HL-60 (cell line): ENCODE data around the gene SCGB1D1.

Experiments
- GABPA ChIP-seq: IDR thresholded peaks from 2 replicates; pipeline ENCODE4 v1.6.1; 2012; ENCODE audit warnings: low read depth
- POLR2AphosphoS5 ChIP-seq: IDR thresholded peaks from 2 replicates; pipeline ENCODE4 v1.6.1; 2012; ENCODE audit warnings: low read depth
- TF ChIP-seq, protein P1 (sequence below): IDR thresholded peaks from one replicate; pipeline ENCODE4 v1.5.1; 2011; ENCODE audit warnings: low read length, control low read depth, inconsistent platforms; ENCODE audit not compliant: insufficient read depth
- TF ChIP-seq, protein P2 (sequence below): IDR thresholded peaks from 2 replicates; pipeline ENCODE4 v1.6.1; 2012; ENCODE audit warnings: low read depth; ENCODE audit not compliant: insufficient replicate concordance

DNA sequence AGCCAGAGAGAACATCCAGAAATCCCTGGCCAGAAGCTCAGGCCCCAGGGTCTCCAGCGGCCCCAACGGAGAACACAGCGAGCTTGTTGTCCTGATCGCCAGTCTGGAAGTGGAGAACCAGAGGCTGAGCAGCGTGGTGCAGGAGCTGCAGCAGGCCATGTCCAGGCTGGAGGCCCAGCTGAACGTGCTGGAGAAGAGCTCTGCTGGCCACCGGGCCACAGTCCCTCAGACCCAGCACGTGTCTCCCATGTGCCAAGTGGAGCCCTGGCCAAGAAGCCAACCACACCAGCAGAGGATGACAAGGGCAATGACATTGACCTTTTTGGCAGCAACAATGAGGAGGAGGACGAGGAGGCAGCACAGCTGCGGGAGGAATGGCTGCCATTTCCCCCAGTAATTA is 20.6 kb upstream of the SCGB1D1 start:
- TF ChIP-seq, protein P1, sequence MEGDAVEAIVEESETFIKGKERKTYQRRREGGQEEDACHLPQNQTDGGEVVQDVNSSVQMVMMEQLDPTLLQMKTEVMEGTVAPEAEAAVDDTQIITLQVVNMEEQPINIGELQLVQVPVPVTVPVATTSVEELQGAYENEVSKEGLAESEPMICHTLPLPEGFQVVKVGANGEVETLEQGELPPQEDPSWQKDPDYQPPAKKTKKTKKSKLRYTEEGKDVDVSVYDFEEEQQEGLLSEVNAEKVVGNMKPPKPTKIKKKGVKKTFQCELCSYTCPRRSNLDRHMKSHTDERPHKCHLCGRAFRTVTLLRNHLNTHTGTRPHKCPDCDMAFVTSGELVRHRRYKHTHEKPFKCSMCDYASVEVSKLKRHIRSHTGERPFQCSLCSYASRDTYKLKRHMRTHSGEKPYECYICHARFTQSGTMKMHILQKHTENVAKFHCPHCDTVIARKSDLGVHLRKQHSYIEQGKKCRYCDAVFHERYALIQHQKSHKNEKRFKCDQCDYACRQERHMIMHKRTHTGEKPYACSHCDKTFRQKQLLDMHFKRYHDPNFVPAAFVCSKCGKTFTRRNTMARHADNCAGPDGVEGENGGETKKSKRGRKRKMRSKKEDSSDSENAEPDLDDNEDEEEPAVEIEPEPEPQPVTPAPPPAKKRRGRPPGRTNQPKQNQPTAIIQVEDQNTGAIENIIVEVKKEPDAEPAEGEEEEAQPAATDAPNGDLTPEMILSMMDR = no peak
- TF ChIP-seq, protein P2, sequence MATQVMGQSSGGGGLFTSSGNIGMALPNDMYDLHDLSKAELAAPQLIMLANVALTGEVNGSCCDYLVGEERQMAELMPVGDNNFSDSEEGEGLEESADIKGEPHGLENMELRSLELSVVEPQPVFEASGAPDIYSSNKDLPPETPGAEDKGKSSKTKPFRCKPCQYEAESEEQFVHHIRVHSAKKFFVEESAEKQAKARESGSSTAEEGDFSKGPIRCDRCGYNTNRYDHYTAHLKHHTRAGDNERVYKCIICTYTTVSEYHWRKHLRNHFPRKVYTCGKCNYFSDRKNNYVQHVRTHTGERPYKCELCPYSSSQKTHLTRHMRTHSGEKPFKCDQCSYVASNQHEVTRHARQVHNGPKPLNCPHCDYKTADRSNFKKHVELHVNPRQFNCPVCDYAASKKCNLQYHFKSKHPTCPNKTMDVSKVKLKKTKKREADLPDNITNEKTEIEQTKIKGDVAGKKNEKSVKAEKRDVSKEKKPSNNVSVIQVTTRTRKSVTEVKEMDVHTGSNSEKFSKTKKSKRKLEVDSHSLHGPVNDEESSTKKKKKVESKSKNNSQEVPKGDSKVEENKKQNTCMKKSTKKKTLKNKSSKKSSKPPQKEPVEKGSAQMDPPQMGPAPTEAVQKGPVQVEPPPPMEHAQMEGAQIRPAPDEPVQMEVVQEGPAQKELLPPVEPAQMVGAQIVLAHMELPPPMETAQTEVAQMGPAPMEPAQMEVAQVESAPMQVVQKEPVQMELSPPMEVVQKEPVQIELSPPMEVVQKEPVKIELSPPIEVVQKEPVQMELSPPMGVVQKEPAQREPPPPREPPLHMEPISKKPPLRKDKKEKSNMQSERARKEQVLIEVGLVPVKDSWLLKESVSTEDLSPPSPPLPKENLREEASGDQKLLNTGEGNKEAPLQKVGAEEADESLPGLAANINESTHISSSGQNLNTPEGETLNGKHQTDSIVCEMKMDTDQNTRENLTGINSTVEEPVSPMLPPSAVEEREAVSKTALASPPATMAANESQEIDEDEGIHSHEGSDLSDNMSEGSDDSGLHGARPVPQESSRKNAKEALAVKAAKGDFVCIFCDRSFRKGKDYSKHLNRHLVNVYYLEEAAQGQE = no peak
- TF ChIP-seq POLR2AphosphoS5 (no peak), GABPA (no peak)
